ENCODE data around the gene UGT1A5. TPM values are rescaled to one million over a fixed set of nuclear protein-coding genes. Genes with fewer than 3 reads are reported as not detected.

The UGT1A5 gene
- total RNA-seq, 4 donors from 2014 or later = not detected

GRCh38 chr2:233778030-233778429 lies 65.3 kb downstream of the UGT1A5 start, which contains the start of gene MROH2A:
TSS of gene MROH2A (plus strand) at chr2:233778330. CDS start at chr2:233779359, 1,029 bp downstream.
- Histone ChIP-seq H3K27ac (no peak within 1 kb of the TSS), H3K4me3 (no peak within 1 kb of the TSS), H3K36me3 (no peaks in the 10 kb centered on the region), H3K4me1 (no peaks in the 10 kb centered on the region), H3K9me3 (no peaks in the 10 kb centered on the region), H3K27me3 (no peaks in the 10 kb centered on the region)
- DNase-seq = no peak
- TF ChIP-seq, protein P1, sequence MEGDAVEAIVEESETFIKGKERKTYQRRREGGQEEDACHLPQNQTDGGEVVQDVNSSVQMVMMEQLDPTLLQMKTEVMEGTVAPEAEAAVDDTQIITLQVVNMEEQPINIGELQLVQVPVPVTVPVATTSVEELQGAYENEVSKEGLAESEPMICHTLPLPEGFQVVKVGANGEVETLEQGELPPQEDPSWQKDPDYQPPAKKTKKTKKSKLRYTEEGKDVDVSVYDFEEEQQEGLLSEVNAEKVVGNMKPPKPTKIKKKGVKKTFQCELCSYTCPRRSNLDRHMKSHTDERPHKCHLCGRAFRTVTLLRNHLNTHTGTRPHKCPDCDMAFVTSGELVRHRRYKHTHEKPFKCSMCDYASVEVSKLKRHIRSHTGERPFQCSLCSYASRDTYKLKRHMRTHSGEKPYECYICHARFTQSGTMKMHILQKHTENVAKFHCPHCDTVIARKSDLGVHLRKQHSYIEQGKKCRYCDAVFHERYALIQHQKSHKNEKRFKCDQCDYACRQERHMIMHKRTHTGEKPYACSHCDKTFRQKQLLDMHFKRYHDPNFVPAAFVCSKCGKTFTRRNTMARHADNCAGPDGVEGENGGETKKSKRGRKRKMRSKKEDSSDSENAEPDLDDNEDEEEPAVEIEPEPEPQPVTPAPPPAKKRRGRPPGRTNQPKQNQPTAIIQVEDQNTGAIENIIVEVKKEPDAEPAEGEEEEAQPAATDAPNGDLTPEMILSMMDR (IDR thresholded peaks at IDR 0.05) = no peak
- TF ChIP-seq POLR2A (IDR thresholded peaks at IDR 0.05) = no peak
- intact Hi-C loops (cut with DNase I; ENCODE audit: low total_unique reads) = no loop called here

GRCh38 chr2:233779722-233780121 lies 67.0 kb downstream of the UGT1A5 start:
- TF ChIP-seq, protein P1 (IDR thresholded peaks at IDR 0.05) = no peak
- intact Hi-C loops (cut with DNase I; ENCODE audit: low total_unique reads) = no loop called here
- no peak overlapping the region for H3K27ac ChIP-seq
- no peak overlapping the region for H3K4me3 ChIP-seq
- H3K9me3 ChIP-seq = no peaks in the 10 kb centered on the region
- DNase-seq = no peak
- H3K36me3 ChIP-seq = no peaks in the 10 kb centered on the region
- no peaks in the 10 kb centered on the region for H3K4me1 ChIP-seq
- no peaks in the 10 kb centered on the region for H3K27me3 ChIP-seq

- Histone ChIP-seq H3K4me3 (no peak overlapping the region), H3K9me3 (no peaks in the 10 kb centered on the region), H3K36me3 (no peaks in the 10 kb centered on the region), H3K27me3 (no peaks in the 10 kb centered on the region), H3K27ac (no peak overlapping the region), H3K4me1 (no peaks in the 10 kb centered on the region)
- DNase-seq = no peak
- TF ChIP-seq POLR2A (IDR thresholded peaks at IDR 0.05) = no peak
- TF ChIP-seq, protein P1 (IDR thresholded peaks at IDR 0.05) = no peak
- intact Hi-C loops (cut with DNase I; ENCODE audit: low total_unique reads) = no loop called here
Measured at GRCh38 chr2:233780771-233781170, 68.1 kb downstream of the UGT1A5 start.

DNA sequence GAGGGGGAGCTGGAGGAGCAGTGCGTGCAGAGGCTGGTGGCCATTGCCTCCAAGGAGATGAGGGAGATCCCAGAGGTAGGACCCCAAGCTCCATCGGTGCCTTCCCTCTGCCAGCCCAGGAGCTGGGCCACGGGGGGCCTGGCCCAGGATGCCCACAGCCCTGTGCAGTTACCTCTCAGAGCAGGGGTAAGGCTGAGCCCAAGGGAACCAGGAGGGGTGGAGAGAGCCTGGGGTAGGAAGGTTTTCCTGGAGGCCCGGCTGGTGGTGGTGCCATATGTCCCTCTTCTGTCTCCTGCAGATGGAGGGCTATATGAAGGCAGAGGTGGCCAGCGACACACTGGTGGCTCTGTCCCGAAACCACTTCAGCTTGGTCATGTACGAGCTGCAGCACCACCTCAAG lies 76.8 kb downstream of the UGT1A5 start:
- no peak for DNase-seq
- H3K36me3 ChIP-seq = no peaks in the 10 kb centered on the region
- H3K27me3 ChIP-seq = no peaks in the 10 kb centered on the region
- H3K27ac ChIP-seq = no peak overlapping the region
- TF ChIP-seq, protein P1 (IDR thresholded peaks at IDR 0.05) = no peak
- no peak for TF ChIP-seq POLR2A (IDR thresholded peaks at IDR 0.05)
- H3K4me1 ChIP-seq = no peaks in the 10 kb centered on the region
- intact Hi-C loops (cut with DNase I; ENCODE audit: low total_unique reads) = no loop called here
- no peaks in the 10 kb centered on the region for H3K9me3 ChIP-seq
- no peak overlapping the region for H3K4me3 ChIP-seq

DNA sequence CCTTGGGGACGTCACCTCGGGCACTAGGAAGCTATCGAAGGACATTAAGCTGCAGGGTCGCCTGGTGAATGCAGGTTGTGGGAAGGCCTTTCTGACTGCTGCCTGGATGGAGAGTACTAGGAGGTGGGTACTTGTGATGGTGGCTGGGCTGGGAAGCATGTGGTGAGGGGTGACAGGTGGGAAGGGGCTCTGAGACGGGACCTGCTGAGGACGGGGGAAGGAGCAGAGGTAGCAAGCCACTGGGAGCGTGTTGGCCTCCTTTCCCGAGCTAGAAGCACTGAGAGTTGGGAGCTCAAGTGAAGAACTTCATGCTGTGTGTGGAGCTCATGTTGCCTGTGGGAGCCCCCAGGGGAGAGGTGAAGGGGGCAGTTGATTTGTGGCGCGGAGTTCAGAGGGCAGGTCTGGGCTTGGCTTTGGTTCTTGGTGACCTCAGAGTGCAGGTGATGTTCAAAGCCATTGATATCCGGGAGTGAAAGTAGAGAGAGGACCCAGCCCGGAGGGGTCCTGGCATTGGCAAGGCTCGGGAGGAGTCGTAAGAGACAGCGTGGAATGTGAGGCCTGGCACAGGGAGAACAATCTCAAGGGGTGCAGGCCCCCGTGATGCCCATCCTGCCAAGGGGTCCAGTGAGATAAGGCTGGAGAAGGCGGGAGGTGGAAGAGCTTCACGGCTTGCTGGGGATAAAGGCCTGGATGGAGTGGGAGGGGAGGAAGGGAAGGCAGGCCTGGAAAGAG lies 78.6 kb downstream of the UGT1A5 start:
- intact Hi-C loops (cut with DNase I; ENCODE audit: low total_unique reads) = no loop called here
- no peak for TF ChIP-seq POLR2A (IDR thresholded peaks at IDR 0.05)
- TF ChIP-seq, protein P1 (IDR thresholded peaks at IDR 0.05) = no peak
- no peaks in the 10 kb centered on the region for H3K27me3 ChIP-seq
- no peaks in the 10 kb centered on the region for H3K9me3 ChIP-seq
- no peaks in the 10 kb centered on the region for H3K36me3 ChIP-seq
- H3K4me3 ChIP-seq = no peak overlapping the region
- H3K4me1 ChIP-seq = no peaks in the 10 kb centered on the region
- DNase-seq = no peak
- H3K27ac ChIP-seq = no peak overlapping the region

All from uterus (tissue), 4 donors.